Adrenal gland (tissue), 5 donors: ENCODE results near the gene BDNF.

ENCODE experiments used
- CTCF ChIP-seq, 6 experiments: fragments of 450-650 bp in 4 of 6; fragments of 200-600 bp in 2 of 6; sonication (generic) in 1 of 6; IDR thresholded peaks; 1 replicate in 5 of 6; 2 replicates in 1 of 6; pipeline versions ENCODE4 v1.5.1 to v1.8.0; 2016 to 2021; ENCODE audit warnings: antibody characterized with exemption in 6 of 6, mild to moderate bottlenecking in 2 of 6, moderate library complexity in 1 of 6
- POLR2A ChIP-seq, 2 donors: fragments of 450-650 bp; IDR thresholded peaks; one replicate each; pipeline ENCODE4 v1.6.1; 2017; ENCODE audit warnings: antibody characterized with exemption in 2 of 2, mild to moderate bottlenecking in 2 of 2, moderate library complexity in 1 of 2
- donor health status: DM: no; HTN: no; CAD: no.

GRCh38 chr11:27722953-27723344 is 22.7 kb upstream of the BDNF start:
- no peak for TF ChIP-seq CTCF (IDR thresholded peaks at IDR 0.05)
- no peak for TF ChIP-seq POLR2A (IDR thresholded peaks at IDR 0.05)
